Neuronal stem cell (in vitro differentiated cells): ENCODE measurements around the gene MTCH1. TPM values are rescaled to one million over a fixed set of nuclear protein-coding genes. Genes with fewer than 3 reads are reported as not detected.

Experiments
- DNase-seq: peaks from one replicate; pipeline ENCODE4 v3.0.0-alpha.2; 2013; ENCODE audit warnings: low spot score
- H2AFZ ChIP-seq: one replicate; pipeline ENCODE4 v1.6.1; 2013; ENCODE audit warnings: mild to moderate bottlenecking, low read length, inconsistent platforms
- H2AK5ac ChIP-seq: 2 replicates; pipeline ENCODE4 v1.6.1; 2013; ENCODE audit warnings: low read depth, mild to moderate bottlenecking, inconsistent platforms, low read length, moderate library complexity, mixed read lengths
- H2BK120ac ChIP-seq: 2 replicates; pipeline ENCODE4 v1.6.1; 2013; ENCODE audit warnings: low read depth, mild to moderate bottlenecking, inconsistent platforms, low read length, moderate library complexity, mixed read lengths
- H2BK12ac ChIP-seq: one replicate; pipeline ENCODE4 v1.6.1; 2013; ENCODE audit warnings: low read length, inconsistent platforms
- H2BK15ac ChIP-seq: 2 replicates; pipeline ENCODE4 v1.6.1; 2013; ENCODE audit warnings: mild to moderate bottlenecking, low read length, inconsistent platforms, mixed read lengths
- H2BK5ac ChIP-seq: one replicate; pipeline ENCODE4 v1.6.1; 2013; ENCODE audit warnings: inconsistent platforms, mild to moderate bottlenecking, low read length, moderate library complexity
- H3K14ac ChIP-seq: one replicate; pipeline ENCODE4 v1.6.1; 2013; ENCODE audit warnings: low read length, inconsistent platforms
- H3K18ac ChIP-seq: 2 replicates; pipeline ENCODE4 v1.6.1; 2013; ENCODE audit warnings: low read length, inconsistent platforms
- H3K23ac ChIP-seq: 2 replicates; pipeline ENCODE4 v1.6.1; 2013; ENCODE audit warnings: low read depth, mild to moderate bottlenecking, mixed read lengths, low read length, inconsistent platforms; ENCODE audit not compliant: poor library complexity
- H3K27ac ChIP-seq: replicated peaks from 3 replicates; pipeline ENCODE4 v1.5.1; 2013; ENCODE audit warnings: low read length, inconsistent platforms
- H3K27me3 ChIP-seq, 3 experiments: 2 replicates each; pipeline ENCODE4 v1.6.1; 2013; ENCODE audit warnings: low read length in 3 of 3, mild to moderate bottlenecking in 2 of 3, inconsistent platforms in 1 of 3, low read depth in 1 of 3, mixed read lengths in 1 of 3, moderate library complexity in 1 of 3; ENCODE audit not compliant: control insufficient read depth in 3 of 3, insufficient read depth in 3 of 3
- H3K36me3 ChIP-seq, 2 donors: replicated peaks in 1 of 2; 2 replicates each; pipeline ENCODE4 v1.6.1; 2013; ENCODE audit warnings: low read length in 2 of 2; ENCODE audit not compliant: control insufficient read depth in 2 of 2, insufficient read depth in 2 of 2
- H3K4ac ChIP-seq: 2 replicates; pipeline ENCODE4 v1.6.1; 2013; ENCODE audit warnings: inconsistent platforms, mild to moderate bottlenecking, low read length, moderate library complexity
- H3K4me1 ChIP-seq, 2 donors: 1 replicate in 1 of 2; 2 replicates in 1 of 2; pipeline ENCODE4 v1.6.1; 2013; ENCODE audit warnings: low read length in 2 of 2, low read depth in 1 of 2; ENCODE audit not compliant: control insufficient read depth in 2 of 2, insufficient read depth in 1 of 2
- H3K4me2 ChIP-seq: one replicate; pipeline ENCODE4 v1.6.1; 2013; ENCODE audit warnings: mild to moderate bottlenecking, low read length, inconsistent platforms; ENCODE audit not compliant: insufficient read depth, poor library complexity, severe bottlenecking
- H3K4me3 ChIP-seq, 2 donors: 2 replicates each; pipeline ENCODE4 v1.5.1; 2013; ENCODE audit warnings: low read length in 2 of 2, mild to moderate bottlenecking in 2 of 2, inconsistent platforms in 1 of 2, moderate library complexity in 1 of 2
- H3K79me1 ChIP-seq: one replicate; pipeline ENCODE4 v1.6.1; 2013; ENCODE audit warnings: low read depth, mild to moderate bottlenecking, inconsistent platforms, low read length, moderate library complexity
- H3K9ac ChIP-seq: one replicate; pipeline ENCODE4 v1.6.1; 2013; ENCODE audit warnings: mild to moderate bottlenecking, low read depth, low read length, inconsistent platforms; ENCODE audit not compliant: poor library complexity
- H3K9me3 ChIP-seq, 2 donors: replicated peaks in 1 of 2; 2 replicates each; pipeline versions ENCODE3 to v1.6.1; 2013; ENCODE audit warnings: low read length in 2 of 2, mild to moderate bottlenecking in 2 of 2, inconsistent platforms in 1 of 2, low read depth in 1 of 2, mixed read lengths in 1 of 2, moderate library complexity in 1 of 2; ENCODE audit not compliant: control insufficient read depth in 2 of 2, insufficient read depth in 1 of 2
- H4K8ac ChIP-seq: one replicate; pipeline ENCODE4 v1.6.1; 2013; ENCODE audit warnings: low read depth, mild to moderate bottlenecking, inconsistent platforms, low read length, moderate library complexity
- H4K91ac ChIP-seq: one replicate; pipeline ENCODE4 v1.6.1; 2013; ENCODE audit warnings: low read length, low read depth, mild to moderate bottlenecking, inconsistent platforms; ENCODE audit not compliant: poor library complexity
- WGBS, 2 donors: extraction: QIAGEN DNeasy Blood & Tissue Kit; methylation state at CpG; one replicate each; pipeline ENCODE4 v1.1.7; 2013; ENCODE audit warnings: missing lambda C conversion rate in 2 of 2, mixed read lengths in 1 of 2; ENCODE audit not compliant: insufficient read length in 2 of 2, insufficient replicate concordance in 1 of 2; ENCODE audit errors: extremely low coverage in 2 of 2; 5-methylcytosine and 5-hydroxymethylcytosine counted together
- polyA plus RNA-seq, 2 experiments: library from polyadenylated mRNA; stranded (reverse); fragments of 200-250 nt; gene quantifications; one replicate each; pipeline ENCODE4 v1.2.3, GENCODE V29; 2013

MTCH1 gene, protein sequence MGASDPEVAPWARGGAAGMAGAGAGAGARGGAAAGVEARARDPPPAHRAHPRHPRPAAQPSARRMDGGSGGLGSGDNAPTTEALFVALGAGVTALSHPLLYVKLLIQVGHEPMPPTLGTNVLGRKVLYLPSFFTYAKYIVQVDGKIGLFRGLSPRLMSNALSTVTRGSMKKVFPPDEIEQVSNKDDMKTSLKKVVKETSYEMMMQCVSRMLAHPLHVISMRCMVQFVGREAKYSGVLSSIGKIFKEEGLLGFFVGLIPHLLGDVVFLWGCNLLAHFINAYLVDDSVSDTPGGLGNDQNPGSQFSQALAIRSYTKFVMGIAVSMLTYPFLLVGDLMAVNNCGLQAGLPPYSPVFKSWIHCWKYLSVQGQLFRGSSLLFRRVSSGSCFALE
- polyA plus RNA-seq (2013, experiment 1 of 2) = 125 TPM
- polyA plus RNA-seq (2013, experiment 2 of 2) = 118 TPM

DNA sequence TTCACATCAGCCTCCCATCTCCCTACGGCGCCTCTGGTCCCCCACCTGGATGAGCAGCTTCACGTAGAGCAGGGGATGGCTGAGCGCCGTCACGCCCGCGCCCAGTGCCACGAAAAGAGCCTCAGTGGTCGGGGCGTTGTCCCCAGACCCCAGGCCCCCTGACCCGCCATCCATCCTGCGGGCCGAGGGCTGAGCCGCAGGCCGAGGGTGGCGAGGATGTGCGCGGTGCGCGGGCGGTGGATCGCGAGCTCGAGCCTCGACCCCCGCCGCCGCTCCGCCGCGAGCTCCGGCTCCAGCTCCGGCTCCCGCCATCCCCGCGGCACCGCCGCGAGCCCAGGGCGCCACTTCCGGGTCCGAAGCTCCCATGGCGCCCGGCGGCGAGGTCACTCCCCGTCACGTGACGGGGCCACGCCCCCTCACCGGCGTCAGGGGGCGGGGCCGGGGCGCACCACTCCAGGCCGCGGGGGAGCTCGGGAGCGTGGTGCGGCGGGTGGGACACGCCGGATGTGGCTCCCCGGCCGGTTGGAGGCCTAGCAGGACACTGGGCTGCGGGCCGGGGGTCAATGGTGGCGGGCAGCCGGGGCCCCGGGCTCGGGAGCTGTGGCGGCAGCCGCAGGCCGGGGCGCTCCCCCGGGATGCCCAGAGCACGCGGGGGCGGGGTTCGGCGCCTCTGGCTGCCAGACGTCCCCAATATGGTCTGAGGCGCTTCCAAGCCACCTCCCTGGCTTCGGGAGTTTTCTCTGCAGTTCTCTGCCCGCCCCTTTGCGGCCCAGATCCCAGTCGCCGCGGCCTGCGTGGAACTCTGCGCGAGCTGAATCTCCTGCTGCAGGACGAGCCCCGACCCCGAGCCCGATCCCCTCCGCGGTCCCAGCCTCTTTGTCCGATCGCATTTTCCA is at the start of gene MTCH1:
Gene MTCH1 (minus strand): TSS at position 389 of the 896 bp plus-strand sequence. CDS start 23 bp downstream, at position 366.
- WGBS, 2 donors = no CpG with 5 or more reads among the region's 101 CpGs
- H3K18ac ChIP-seq = peak within 1 kb of the TSS; percentile 97
- peak; percentile 91 for DNase-seq

DNA sequence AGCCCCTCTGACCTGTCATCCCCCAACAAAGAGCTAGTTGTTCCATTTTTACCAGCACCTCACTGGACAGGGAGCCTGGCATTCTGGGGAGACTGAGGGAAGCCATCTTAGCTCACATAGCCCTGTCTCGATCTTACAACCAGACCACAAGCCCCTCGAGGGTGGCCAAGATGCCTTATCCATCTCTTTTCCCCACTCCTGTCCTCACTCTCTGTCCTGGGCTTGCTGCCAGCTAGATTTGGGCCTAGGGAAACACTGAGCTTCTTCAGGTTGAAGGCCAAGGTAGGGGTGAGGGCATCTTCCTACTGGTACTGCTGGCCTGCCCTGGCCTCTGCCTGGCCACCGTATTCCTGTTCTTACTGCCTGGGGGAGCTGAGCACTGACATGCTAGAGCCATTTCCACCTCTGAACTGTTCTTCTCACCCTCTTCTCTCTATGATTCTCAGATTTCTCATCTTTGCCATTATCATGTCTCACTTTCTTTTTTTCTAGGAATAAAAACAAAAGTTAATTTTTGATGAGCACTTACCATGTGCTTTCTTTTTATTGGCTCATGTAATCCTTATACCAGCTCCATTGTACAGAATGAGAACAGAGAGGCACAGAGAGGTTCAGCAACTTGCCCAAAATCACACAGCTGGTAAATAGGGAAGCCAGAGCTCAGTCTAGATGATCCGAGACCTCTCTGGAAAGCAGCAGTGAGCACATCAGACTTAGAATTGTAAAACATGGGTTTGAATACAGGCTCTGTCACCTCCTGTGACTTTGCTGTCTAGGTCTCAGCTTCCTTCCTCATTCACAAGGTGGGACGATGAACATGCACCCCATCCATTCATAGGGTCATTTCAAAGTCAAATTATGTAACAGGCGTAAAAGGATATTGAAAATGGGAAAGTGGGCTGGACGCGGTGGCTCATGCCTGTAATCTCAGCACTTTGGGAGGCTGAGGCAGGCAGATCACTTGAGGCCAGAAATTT is 48.1 kb upstream of the MTCH1 start:
- Histone ChIP-seq H3K27me3 (no peaks in the 10 kb centered on the region), H3K14ac (no peak overlapping the region), H3K9ac (no peak overlapping the region), H3K23ac (no peak overlapping the region), H3K4me3 (no peak overlapping the region), H2BK120ac (no peak overlapping the region), H3K79me1 (no peaks in the 10 kb centered on the region), H3K36me3 (no peaks in the 10 kb centered on the region), H3K4ac (no peak overlapping the region), H3K18ac (no peak overlapping the region), H3K27ac (no peak overlapping the region), H3K4me2 (no peak overlapping the region), H3K9me3 (peaks cover 5 to 7% of the 10 kb centered on the region in 2 donors), H2BK15ac (no peak overlapping the region), H2AK5ac (no peak overlapping the region), H4K91ac (no peak overlapping the region), H2AFZ (no peak overlapping the region), H2BK12ac (no peak overlapping the region), H4K8ac (no peak overlapping the region), H2BK5ac (peak overlapping the region; percentile 2), H3K4me1 (no peaks in the 10 kb centered on the region)
- no peak for DNase-seq
- no CpG with 5 or more reads among the region's 8 CpGs for WGBS, 2 donors

More for the DNA sequence above, at the start of gene MTCH1:
- Histone ChIP-seq H3K27ac (peak within 1 kb of the TSS; percentile 61), H2AFZ (peak within 1 kb of the TSS; percentile 98), H3K4me1 (peaks cover 8 to 16% of the 10 kb centered on the region in 2 donors), H3K4me3 (peak within 1 kb of the TSS; percentile 98), H3K4me2 (peak within 1 kb of the TSS; percentile 95), H3K9ac (peak within 1 kb of the TSS; percentile 99), H3K14ac (peak within 1 kb of the TSS; percentile 78), H3K27me3 (no peaks in the 10 kb centered on the region), H3K36me3 (peaks cover 0 to 26% of the 10 kb centered on the region in 2 donors), H2BK5ac (peak within 1 kb of the TSS; percentile 93), H2BK12ac (no peak within 1 kb of the TSS), H3K4ac (no peak within 1 kb of the TSS), H4K8ac (no peak within 1 kb of the TSS), H3K23ac (peak within 1 kb of the TSS; percentile 90), H2BK120ac (no peak within 1 kb of the TSS), H2AK5ac (peak within 1 kb of the TSS; percentile 42), H2BK15ac (peak within 1 kb of the TSS; percentile 12), H4K91ac (no peak within 1 kb of the TSS), H3K79me1 (peaks cover 7% of the 10 kb centered on the region), H3K9me3 (no peaks in the 10 kb centered on the region)

DNA sequence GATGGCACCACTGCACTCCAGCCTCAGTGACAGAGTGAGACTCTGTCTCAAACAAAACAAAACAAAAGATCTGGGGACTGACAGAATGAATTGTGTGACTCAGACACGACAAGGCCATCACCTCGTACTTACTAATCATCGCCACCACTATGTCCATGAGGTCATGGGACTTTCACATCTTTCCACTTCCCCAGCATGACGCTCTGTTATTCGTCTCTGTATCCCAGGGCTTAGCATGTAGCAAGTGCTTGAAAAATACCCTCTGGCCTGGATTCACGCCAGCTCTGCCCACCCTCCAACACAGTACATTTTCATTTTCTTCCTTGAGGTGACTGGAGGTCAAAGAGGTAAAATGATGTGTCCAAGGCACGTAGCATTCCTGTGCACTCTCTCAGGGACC is 47.3 kb upstream of the MTCH1 start:
- Histone ChIP-seq H3K79me1 (no peaks in the 10 kb centered on the region), H3K4me1 (no peaks in the 10 kb centered on the region), H3K27me3 (no peaks in the 10 kb centered on the region), H2AK5ac (no peak overlapping the region), H3K14ac (no peak overlapping the region), H2AFZ (no peak overlapping the region), H2BK5ac (peak overlapping the region; percentile 2), H3K23ac (no peak overlapping the region), H3K4me2 (no peak overlapping the region), H3K18ac (no peak overlapping the region), H3K4me3 (no peak overlapping the region), H2BK12ac (no peak overlapping the region), H4K8ac (no peak overlapping the region), H3K27ac (no peak overlapping the region), H4K91ac (no peak overlapping the region), H3K9me3 (peaks cover 5 to 7% of the 10 kb centered on the region in 2 donors), H3K36me3 (no peaks in the 10 kb centered on the region), H2BK15ac (no peak overlapping the region), H3K9ac (no peak overlapping the region), H3K4ac (no peak overlapping the region), H2BK120ac (no peak overlapping the region)
- no peak for DNase-seq
- WGBS, 2 donors = no CpG with 5 or more reads among the region's 7 CpGs
